Iris pigment epithelial cell (primary cell): ENCODE results near the gene TRNP1.
"Not testable (repeated sequence)": the region's sequence is repeated elsewhere in the genome, so short reads cannot be mapped to it uniquely, and the experiment has no call there.

ENCODE experiments used
- DNase-seq: peaks from one replicate; pipeline ENCODE4 v3.0.0-alpha.2; 2011; ENCODE audit warnings: low read depth

Gene TRNP1

GRCh38 chr1:26972821-26973220 is 20.7 kb upstream of the TRNP1 start:
- no peak for DNase-seq

GRCh38 chr1:26976621-26977510 is 16.6 kb upstream of the TRNP1 start:
- DNase-seq = no peak

- no peak for DNase-seq
These were observed 14.6 kb upstream of the TRNP1 start for GRCh38 chr1:26978901-26979300.

- no peak for DNase-seq
These were observed 12.2 kb upstream of the TRNP1 start for GRCh38 chr1:26981146-26981846.

GRCh38 chr1:26983863-26984262 is 9.6 kb upstream of the TRNP1 start:
- no peak for DNase-seq

GRCh38 chr1:26984291-26984690 is 9.2 kb upstream of the TRNP1 start:
- no peak for DNase-seq

- DNase-seq = no peak
These were observed 6.8 kb upstream of the TRNP1 start for GRCh38 chr1:26986658-26987057.

- not testable (repeated sequence) for DNase-seq
These were observed 3.9 kb upstream of the TRNP1 start for GRCh38 chr1:26989403-26990109.

GRCh38 chr1:26991310-26992116 is 2.0 kb upstream of the TRNP1 start:
- no peak for DNase-seq

GRCh38 chr1:26994020-26994786 is 711 bp downstream of the TRNP1 start:
- DNase-seq = no peak

- DNase-seq = no peak
These were observed 1.5 kb downstream of the TRNP1 start for GRCh38 chr1:26994787-26995517.

GRCh38 chr1:26996024-26996423 is 2.5 kb downstream of the TRNP1 start:
- no peak for DNase-seq

- no peak for DNase-seq
These were observed 3.2 kb downstream of the TRNP1 start for GRCh38 chr1:26996665-26997064.

GRCh38 chr1:26998429-26999300 is 5.2 kb downstream of the TRNP1 start:
- DNase-seq = no peak

- DNase-seq = peak; percentile 93
These were observed 6.0 kb downstream of the TRNP1 start for GRCh38 chr1:26999440-26999987.

- no peak for DNase-seq
These were observed 6.8 kb downstream of the TRNP1 start for GRCh38 chr1:27000090-27000816.

GRCh38 chr1:27000817-27001460 is 7.4 kb downstream of the TRNP1 start:
- peak; percentile 77 for DNase-seq
